WI38 (cell line): Measurements from ENCODE around the gene THAP7.

ENCODE experiments used
- H3K4me3 ChIP-seq: 2 replicates; pipeline ENCODE4 v1.5.1; 2011; ENCODE audit warnings: low read depth, mild to moderate bottlenecking, control low read depth, low read length
- CTCF ChIP-seq: IDR thresholded peaks from 2 replicates; pipeline ENCODE4 v1.5.1; 2012; ENCODE audit warnings: low read depth, mild to moderate bottlenecking, control low read depth, low read length

The THAP7 gene

GRCh38 chr22:21000987-21001600 is 824 bp downstream of the THAP7 start:
- peak overlapping the region; percentile 84 for H3K4me3 ChIP-seq
- TF ChIP-seq CTCF, result no peak

GRCh38 chr22:21000207-21000986 is 1.5 kb downstream of the THAP7 start:
- TF ChIP-seq CTCF, result no peak
- H3K4me3 ChIP-seq, result peak overlapping the region; percentile 84

GRCh38 chr22:20999350-21000206 is 2.3 kb downstream of the THAP7 start:
- TF ChIP-seq CTCF, result no peak
- no peak overlapping the region for H3K4me3 ChIP-seq

GRCh38 chr22:20998411-20999336 is 3.2 kb downstream of the THAP7 start:
- TF ChIP-seq CTCF, result no peak
- no peak overlapping the region for H3K4me3 ChIP-seq

GRCh38 chr22:20997536-20998257 is 4.2 kb downstream of the THAP7 start:
- no peak for TF ChIP-seq CTCF
- H3K4me3 ChIP-seq, result no peak overlapping the region
